Peyer's patch (tissue), 4 donors: ENCODE results near the gene ZC3H12D. TPM values are rescaled to one million over a fixed set of nuclear protein-coding genes. Genes with fewer than 3 reads are reported as not detected.

Experiments
- DNase-seq, 3 donors: peaks; one replicate each; pipeline ENCODE4 v3.0.0-alpha.2; 2017 to 2019
- H3K27ac ChIP-seq, 4 donors: fragments of 200-600 bp; sonication (generic); one replicate each; pipeline ENCODE4 v1.5.1; 2016 to 2019
- H3K27me3 ChIP-seq, 2 donors: fragments of 200-600 bp; sonication (generic); one replicate each; pipeline ENCODE4 v1.5.1; 2019
- H3K36me3 ChIP-seq, 3 donors: fragments of 200-600 bp; sonication (generic); one replicate each; pipeline ENCODE4 v1.5.1; 2016 to 2019
- H3K4me1 ChIP-seq, 4 donors: fragments of 200-600 bp; sonication (generic); one replicate each; pipeline ENCODE4 v1.5.1; 2016 to 2019
- H3K4me3 ChIP-seq, 4 donors: fragments of 200-600 bp; sonication (generic); 1 replicate in 3 of 4; 2 replicates in 1 of 4; pipeline ENCODE4 v1.5.1; 2016 to 2019; ENCODE audit warnings: mild to moderate bottlenecking in 1 of 4
- H3K9me3 ChIP-seq, 4 donors: fragments of 200-600 bp; sonication (generic); one replicate each; pipeline ENCODE4 v1.5.1; 2016 to 2019; ENCODE audit warnings: mild to moderate bottlenecking in 1 of 4
- POLR2A ChIP-seq, 2 donors: fragments of 450-650 bp; IDR thresholded peaks; one replicate each; pipeline ENCODE4 v1.5.1; 2017; ENCODE audit warnings: antibody characterized with exemption in 2 of 2, mild to moderate bottlenecking in 2 of 2, moderate library complexity in 2 of 2
- total RNA-seq, 4 donors: library from RNA; depleted of rRNA; stranded (reverse); fragments of >200 nt; gene quantifications; one replicate each; pipeline ENCODE4 v1.1.0, GENCODE V29; 2016
- TF ChIP-seq, protein P1 (sequence below), 6 experiments: fragments of 450-650 bp in 4 of 6; fragments of 200-600 bp in 2 of 6; sonication (generic) in 1 of 6; IDR thresholded peaks; one replicate each; pipeline ENCODE4 v1.5.1; 2017 to 2019; ENCODE audit warnings: antibody characterized with exemption in 6 of 6, mild to moderate bottlenecking in 3 of 6, moderate library complexity in 1 of 6

Gene ZC3H12D
- total RNA-seq, 4 donors from 2014 or later: 7.8 to 32.2 (median 18.5) TPM

DNA sequence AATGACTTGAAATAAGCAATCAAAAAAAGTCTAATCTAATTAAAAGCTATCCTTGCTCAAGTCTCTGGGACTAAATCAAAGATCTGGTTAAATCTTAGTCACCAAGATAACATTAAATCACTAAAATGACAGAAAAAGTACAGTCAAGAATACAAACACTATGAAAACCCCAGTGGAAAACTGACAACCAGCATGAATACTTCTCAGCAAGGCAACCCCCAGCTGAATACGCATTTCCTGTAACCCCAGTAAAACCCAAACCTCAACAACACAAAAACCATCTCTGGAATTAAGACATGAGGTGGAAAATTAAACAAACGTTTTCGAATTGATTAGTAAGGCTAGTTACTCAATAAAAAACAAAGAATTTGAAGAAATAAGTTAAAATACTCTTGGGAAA lies 23.7 kb upstream of the ZC3H12D start:
- Histone ChIP-seq H3K36me3 (peaks cover 0 to 37% (median 0%) of the 10 kb centered on the region in 3 donors), H3K4me1 (no peaks in the 10 kb centered on the region), H3K27ac (no peak overlapping the region), H3K4me3 (no peak overlapping the region), H3K9me3 (no peaks in the 10 kb centered on the region), H3K27me3 (no peaks in the 10 kb centered on the region)
- no peak for DNase-seq
- TF ChIP-seq, protein P1, sequence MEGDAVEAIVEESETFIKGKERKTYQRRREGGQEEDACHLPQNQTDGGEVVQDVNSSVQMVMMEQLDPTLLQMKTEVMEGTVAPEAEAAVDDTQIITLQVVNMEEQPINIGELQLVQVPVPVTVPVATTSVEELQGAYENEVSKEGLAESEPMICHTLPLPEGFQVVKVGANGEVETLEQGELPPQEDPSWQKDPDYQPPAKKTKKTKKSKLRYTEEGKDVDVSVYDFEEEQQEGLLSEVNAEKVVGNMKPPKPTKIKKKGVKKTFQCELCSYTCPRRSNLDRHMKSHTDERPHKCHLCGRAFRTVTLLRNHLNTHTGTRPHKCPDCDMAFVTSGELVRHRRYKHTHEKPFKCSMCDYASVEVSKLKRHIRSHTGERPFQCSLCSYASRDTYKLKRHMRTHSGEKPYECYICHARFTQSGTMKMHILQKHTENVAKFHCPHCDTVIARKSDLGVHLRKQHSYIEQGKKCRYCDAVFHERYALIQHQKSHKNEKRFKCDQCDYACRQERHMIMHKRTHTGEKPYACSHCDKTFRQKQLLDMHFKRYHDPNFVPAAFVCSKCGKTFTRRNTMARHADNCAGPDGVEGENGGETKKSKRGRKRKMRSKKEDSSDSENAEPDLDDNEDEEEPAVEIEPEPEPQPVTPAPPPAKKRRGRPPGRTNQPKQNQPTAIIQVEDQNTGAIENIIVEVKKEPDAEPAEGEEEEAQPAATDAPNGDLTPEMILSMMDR (IDR thresholded peaks at IDR 0.05): no peak
- TF ChIP-seq POLR2A (IDR thresholded peaks at IDR 0.05): no peak

DNA sequence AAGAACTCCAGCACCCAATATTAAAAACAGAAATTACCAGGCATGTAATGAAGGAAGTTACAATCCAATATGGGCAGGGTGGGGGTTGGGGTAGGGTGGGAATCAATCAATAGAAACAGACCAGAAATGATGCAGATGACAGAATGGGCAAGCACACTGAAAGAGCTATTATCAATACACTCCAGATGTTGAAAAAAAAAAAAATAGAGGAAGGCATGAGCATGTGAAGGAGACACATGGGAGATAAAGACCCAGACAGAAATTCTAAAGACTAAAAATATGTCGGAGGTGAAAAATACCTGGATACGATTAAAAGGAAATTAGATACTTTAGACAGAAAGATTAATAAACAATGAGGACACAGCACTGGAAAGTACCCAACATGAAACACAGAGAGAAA lies 19.1 kb upstream of the ZC3H12D start:
- no peaks in the 10 kb centered on the region for H3K9me3 ChIP-seq
- no peak for TF ChIP-seq POLR2A (IDR thresholded peaks at IDR 0.05)
- TF ChIP-seq, protein P1 (IDR thresholded peaks at IDR 0.05): no peak
- no peak overlapping the region for H3K4me3 ChIP-seq
- H3K27ac ChIP-seq: no peak overlapping the region
- H3K4me1 ChIP-seq: no peaks in the 10 kb centered on the region
- peaks cover 0 to 10% (median 0%) of the 10 kb centered on the region in 3 donors for H3K36me3 ChIP-seq
- DNase-seq: no peak
- no peaks in the 10 kb centered on the region for H3K27me3 ChIP-seq

DNA sequence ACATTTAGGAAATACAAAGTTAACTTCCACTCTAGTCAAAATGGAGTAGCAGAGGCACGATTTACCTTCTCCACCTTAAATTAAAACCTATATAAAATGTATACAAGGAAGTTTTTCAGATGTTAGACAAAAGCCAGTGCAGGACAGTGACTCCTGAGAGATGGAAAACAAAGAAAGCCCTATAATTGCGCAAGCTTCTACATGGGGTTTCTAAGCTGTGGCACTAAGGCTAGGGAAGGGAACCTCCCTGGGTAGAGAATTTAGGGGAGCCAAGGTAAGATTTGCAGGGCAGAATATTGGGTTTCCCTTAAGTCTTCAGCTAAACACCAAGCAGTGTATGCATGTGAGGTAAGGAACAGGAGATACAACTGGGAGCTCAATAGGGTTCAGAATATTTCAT lies 18.5 kb upstream of the ZC3H12D start:
- H3K27ac ChIP-seq: no peak overlapping the region
- H3K27me3 ChIP-seq: no peaks in the 10 kb centered on the region
- no peak for DNase-seq
- no peak for TF ChIP-seq POLR2A (IDR thresholded peaks at IDR 0.05)
- TF ChIP-seq, protein P1 (IDR thresholded peaks at IDR 0.05): no peak
- H3K4me1 ChIP-seq: no peaks in the 10 kb centered on the region
- H3K9me3 ChIP-seq: no peaks in the 10 kb centered on the region
- peaks cover 0 to 10% (median 0%) of the 10 kb centered on the region in 3 donors for H3K36me3 ChIP-seq
- no peak overlapping the region for H3K4me3 ChIP-seq

DNA sequence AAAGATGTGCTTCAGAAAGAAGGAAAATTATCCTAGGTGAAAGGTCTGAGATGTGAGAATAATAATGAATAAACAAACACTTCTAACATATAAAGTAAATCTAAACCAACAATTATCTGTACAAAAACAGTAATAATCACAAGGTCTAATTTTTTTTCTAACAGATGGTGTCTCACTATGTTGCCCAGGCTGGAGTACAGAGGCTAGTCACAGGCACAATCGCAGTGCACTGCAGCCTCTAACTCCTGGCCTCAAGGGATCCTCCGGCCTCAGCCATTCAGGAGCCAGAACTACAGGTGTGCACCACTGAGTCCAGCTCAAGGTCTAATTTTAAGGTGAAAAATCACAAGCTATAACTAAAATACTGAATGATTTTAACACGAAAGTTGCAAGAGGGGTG lies 17.0 kb upstream of the ZC3H12D start:
- Histone ChIP-seq H3K9me3 (no peaks in the 10 kb centered on the region), H3K4me1 (no peaks in the 10 kb centered on the region), H3K4me3 (no peak overlapping the region), H3K27ac (no peak overlapping the region), H3K27me3 (no peaks in the 10 kb centered on the region), H3K36me3 (peaks cover 0 to 10% (median 0%) of the 10 kb centered on the region in 3 donors)
- no peak for DNase-seq
- TF ChIP-seq, protein P1 (IDR thresholded peaks at IDR 0.05): no peak
- TF ChIP-seq POLR2A (IDR thresholded peaks at IDR 0.05): no peak

DNA sequence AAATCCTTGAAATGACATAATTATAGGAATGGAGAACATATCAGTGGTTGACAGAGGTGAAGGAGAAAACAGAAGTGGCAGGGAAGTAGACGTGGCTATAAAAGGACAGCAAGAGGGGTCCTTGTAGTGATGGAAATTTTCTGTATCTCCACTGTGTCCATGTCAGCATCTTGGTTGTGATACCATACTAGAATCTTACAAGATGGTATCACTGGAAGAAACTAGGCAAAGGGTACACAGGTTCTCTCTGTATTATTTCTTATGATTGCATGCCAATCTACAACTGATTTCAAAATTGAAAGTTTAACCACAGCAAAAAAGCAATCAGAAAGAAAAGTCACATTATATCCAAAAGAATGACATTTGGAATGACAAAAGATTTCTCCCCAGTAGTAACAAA lies 16.4 kb upstream of the ZC3H12D start:
- Histone ChIP-seq H3K9me3 (no peaks in the 10 kb centered on the region), H3K4me1 (no peaks in the 10 kb centered on the region), H3K27ac (no peak overlapping the region), H3K36me3 (peaks cover 0 to 10% (median 0%) of the 10 kb centered on the region in 3 donors), H3K4me3 (no peak overlapping the region), H3K27me3 (no peaks in the 10 kb centered on the region)
- no peak for TF ChIP-seq POLR2A (IDR thresholded peaks at IDR 0.05)
- TF ChIP-seq, protein P1 (IDR thresholded peaks at IDR 0.05): no peak
- DNase-seq: no peak

DNA sequence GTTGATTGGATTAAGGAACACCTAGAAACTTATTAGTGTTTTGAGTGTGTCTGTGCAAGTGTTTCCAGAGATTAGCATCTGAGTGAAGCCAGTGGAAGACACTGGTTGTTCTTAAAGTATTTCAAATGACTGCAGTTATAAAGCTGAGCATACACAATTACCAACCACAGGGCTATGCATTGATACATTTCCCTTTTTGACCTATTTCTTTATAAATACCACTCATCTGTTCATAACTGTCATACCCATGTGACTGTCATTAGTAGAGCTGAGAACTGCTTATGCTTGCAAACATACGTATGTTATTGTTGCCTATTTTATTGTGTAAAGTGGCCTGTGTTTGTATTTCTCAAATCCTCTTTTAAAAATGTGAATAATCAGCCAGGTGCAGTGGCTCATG lies 15.3 kb upstream of the ZC3H12D start:
- TF ChIP-seq, protein P1 (IDR thresholded peaks at IDR 0.05): no peak
- Histone ChIP-seq H3K36me3 (peaks cover 0 to 7% (median 0%) of the 10 kb centered on the region in 3 donors), H3K27ac (no peak overlapping the region), H3K4me3 (no peak overlapping the region), H3K4me1 (no peaks in the 10 kb centered on the region), H3K27me3 (no peaks in the 10 kb centered on the region), H3K9me3 (no peaks in the 10 kb centered on the region)
- DNase-seq: no peak
